Embryonic facial prominence (tissue), 1 donor: ENCODE data around the gene LY9.
"Not testable (repeated sequence)": the region's sequence is repeated elsewhere in the genome, so short reads cannot be mapped to it uniquely, and the experiment has no call there.

ENCODE experiments used
- DNase-seq: peaks from one replicate; pipeline ENCODE4 v3.0.0-alpha.2; 2016; ENCODE audit errors: extremely low spot score

The LY9 gene

GRCh38 chr1:160865337-160865736 is 69.4 kb downstream of the LY9 start:
- DNase-seq = no peak

DNA sequence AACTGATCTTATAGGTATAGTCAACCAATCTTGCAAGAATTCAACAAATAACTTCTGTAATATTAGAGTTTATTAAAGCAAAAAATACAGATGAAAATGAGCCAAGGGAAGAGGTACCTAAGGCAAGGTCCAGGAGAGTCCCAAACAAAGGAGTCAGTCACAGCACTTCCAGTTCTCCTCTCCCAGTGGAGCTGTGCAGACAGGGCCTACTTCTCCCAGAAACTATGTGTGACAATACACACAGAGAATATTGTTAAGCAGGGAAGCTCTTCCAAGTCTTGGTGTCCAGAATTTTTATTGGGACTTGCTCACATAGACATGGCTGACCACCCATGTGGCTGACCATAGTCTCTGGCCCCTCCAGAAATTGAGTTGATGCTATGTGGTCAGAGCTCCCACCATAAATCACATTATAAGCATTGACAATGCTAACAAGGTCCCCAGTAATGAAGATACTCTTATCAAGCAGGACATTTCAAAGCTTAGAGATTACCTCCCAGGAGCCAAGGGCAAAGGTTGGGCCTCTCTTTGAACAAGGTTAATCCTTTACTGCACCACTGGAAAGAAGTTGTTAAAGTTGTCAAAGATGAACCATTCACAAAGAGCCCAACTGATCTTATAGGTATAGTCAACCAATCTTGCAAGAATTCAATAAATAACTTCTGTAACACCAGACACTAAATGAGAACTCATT is 70.2 kb downstream of the LY9 start:
- no peak for DNase-seq

GRCh38 chr1:160866695-160867260 is 70.8 kb downstream of the LY9 start:
- DNase-seq = no peak

DNA sequence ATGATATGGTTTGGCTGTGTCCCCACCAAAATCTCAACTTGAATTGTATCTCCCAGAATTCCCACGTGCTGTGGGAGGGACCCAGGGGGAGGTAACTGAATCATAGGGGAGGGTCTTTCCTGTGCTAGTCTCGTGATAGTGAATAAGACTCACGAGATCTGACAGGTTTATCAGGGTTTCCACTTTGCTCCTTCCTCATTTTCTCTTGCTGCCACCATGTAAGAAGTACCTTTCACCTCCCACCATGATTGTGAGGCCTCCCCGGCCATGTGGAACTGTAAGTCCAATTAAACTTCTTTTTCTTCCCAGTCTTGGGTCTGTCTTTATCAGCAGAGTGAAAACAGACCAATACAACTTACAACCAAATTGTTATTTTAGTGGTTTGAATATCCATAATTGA is 71.7 kb downstream of the LY9 start:
- DNase-seq = not testable (repeated sequence)

- DNase-seq = no peak
These were observed 72.2 kb downstream of the LY9 start for GRCh38 chr1:160868141-160868540.

DNA sequence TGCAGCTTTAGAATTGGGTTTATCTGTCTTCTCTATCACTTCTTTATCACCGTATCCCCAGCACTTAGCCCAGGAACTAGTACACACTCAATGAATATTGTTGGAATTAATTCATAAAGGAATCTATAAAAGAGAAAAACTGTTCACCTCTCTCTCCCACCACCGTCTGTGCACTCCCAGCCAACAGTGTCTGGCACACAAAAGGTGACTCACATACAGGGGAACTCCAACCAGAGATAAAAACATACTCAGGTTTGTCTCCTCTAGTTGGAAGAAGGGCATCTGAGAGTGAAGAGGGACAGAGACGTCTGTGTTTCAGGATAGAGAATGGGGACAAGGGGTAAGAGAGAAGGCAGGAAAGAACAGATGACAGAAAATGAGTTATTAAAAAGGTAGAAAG is 79.0 kb downstream of the LY9 start:
- DNase-seq = no peak

- not testable (repeated sequence) for DNase-seq
These were observed 79.6 kb downstream of the LY9 start for GRCh38 chr1:160875591-160875990.

DNA sequence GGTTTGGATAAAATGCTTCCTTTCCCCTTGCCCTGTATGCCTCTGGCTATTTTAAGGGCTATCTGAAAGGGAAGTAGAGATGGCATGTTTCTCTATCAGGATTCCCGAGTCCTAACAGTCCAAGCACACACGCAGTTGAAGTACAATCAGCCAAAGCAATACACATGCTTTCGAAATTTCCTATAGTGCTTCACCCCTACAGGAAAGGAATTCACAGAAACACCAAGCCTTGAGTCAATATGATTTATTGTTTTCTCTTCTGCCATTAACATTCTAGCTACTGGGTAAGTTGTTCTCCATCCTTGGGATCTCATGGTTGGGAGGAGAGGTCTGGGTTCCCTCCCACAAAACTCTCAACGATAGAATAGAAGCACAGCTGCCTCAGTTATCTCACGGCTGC is 80.3 kb downstream of the LY9 start:
- no peak for DNase-seq

- DNase-seq = no peak
These were observed 81.2 kb downstream of the LY9 start for GRCh38 chr1:160877221-160877620.
